GM21423 (cell line): ENCODE data around the gene ZSCAN9.

Source experiments
- ATAC-seq: cut with Tn5 transposase; IDR thresholded peaks from one replicate; pipeline ENCODE4 v1.9.1; 2021; ENCODE audit warnings: mild to moderate bottlenecking, moderate library complexity; ENCODE audit not compliant: unreplicated experiment

Gene ZSCAN9

GRCh38 chr6:28225056-28225834, at the start of gene ZSCAN9:
TSS of gene ZSCAN9 (plus strand) at chr6:28225275. CDS start at chr6:28227085, 1,810 bp downstream.
- ATAC-seq, result peak; percentile 87

GRCh38 chr6:28176373-28176772, 48.7 kb upstream of the ZSCAN9 start:
- no peak for ATAC-seq

DNA sequence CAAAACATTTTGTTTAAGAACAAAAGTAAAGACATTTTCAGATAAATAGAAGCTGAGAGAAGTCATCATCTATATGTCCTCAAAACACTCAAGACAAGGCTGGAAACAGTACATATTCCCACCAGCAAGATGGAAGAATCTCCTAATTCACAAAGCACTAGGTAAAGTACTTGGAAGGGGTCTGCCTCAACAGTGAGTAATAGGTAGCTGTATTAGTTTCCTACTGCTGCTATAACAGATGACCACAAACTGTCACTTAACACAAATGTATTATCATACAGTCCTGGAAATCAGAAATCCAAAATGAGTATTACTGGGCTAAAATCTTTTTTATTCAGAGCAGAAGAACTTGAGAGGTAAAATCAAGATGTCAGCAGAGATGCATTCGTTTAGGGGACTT, 42.8 kb upstream of the ZSCAN9 start:
- no peak for ATAC-seq

DNA sequence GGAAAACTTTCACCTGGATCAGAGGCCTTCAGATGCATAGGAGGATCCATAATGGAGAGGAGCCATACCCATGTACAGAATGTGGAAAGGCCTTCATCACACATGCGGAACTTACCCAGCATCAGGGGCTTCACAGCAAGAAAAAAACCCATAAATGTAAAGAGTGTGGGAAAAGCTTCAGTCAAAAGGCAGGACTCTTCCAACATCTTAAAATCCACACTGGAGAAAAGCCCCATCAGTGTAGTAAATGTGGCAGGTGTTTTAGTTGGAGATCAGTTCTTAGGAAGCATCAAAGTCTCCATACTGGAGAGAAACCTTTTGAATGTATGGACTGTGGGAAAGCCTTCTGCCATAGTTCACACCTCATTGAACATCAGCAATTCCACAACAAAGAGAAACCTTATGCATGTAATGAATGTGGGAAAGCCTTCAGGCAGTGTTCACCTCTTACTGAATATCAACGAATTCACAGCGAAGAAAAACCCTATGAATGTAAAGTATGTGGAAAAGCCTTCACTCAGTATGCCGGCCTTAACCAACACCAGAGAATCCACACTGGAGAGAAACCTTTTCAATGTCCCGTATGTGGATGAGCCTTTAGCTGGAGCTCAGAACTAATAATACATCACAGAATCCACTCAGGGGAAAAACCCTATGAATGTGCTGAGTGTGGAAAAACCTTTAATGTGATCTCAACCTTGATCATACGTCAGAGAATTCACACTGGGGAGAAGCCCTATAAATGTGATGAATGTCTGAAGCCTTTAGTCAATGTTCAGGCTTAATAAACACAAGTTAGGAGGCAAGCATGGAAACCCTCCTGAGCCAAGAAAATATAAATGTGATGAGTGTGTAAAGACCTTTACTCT, 36.7 kb upstream of the ZSCAN9 start:
- no peak for ATAC-seq

- ATAC-seq, result no peak
These were observed 25.1 kb upstream of the ZSCAN9 start for GRCh38 chr6:28200020-28200419.

DNA sequence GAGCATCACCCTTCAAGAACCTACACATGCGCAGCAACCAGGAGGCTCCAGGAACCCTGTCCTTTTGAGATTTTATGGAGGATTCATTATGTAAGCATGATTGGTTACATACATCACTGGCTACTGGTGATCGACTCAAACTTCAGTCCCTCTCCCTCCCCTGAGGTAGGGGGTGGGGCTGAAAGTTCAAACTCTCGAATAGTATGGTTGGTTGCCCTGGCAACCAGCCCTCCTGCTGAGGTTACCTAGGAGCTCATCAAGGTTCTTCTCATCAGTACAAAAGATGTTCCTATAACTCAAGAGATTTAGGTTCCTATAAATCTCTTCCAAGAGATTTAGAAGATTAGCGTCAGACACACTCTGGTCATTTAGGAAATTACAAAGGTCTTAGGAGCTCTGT, 21.9 kb upstream of the ZSCAN9 start:
- ATAC-seq, result no peak

DNA sequence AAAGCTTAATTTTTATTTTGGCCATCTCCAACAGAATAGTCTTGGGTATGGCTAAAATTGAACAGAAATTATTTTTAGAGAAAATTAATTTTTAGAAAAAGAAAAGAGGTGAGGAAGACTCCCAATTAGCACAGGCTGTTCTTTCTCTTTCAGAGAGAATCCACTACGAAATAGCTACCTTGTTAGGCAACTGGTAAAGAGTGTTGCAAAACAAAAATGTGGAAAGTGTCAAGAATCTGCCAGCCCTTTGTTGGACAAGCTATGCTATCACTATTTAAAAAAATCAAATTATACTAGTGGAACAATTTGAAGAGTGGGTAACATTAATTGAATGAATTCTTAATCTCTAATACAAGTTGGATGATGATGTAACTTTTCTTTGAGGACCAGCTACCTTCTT, 19.2 kb upstream of the ZSCAN9 start:
- ATAC-seq, result no peak

- ATAC-seq, result no peak
These were observed 18.5 kb upstream of the ZSCAN9 start for GRCh38 chr6:28206527-28206926.

GRCh38 chr6:28206928-28207509, 18.1 kb upstream of the ZSCAN9 start:
- ATAC-seq, result no peak

DNA sequence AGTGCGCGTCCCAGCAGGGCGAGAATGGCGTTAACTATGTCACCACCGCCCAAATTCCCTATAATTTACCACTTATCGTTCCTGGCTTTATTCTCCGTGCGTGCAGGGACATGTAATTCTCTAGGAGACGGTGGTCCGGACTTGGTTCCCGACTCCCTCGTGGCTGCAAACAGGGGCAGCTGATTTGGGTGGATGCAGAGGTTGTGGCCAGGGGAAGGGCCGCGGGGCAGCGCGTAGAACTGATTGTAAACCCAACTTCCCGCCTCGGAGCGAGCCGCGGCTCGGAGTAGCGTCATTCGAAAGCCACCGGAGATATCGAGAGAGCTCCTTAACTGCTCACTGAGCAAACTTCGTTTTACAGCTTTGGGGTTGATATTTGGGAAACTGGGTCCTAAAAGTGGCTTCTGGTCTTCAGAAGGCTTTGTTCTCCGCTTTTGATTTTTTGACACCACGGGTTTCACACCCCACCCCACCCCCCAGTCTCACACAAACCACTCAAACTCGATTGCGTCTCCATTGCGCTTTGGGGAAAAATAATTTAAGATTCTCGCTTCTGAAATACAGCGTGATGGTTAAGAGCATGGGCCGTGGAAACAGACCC, 17.5 kb upstream of the ZSCAN9 start:
- no peak for ATAC-seq

GRCh38 chr6:28208111-28208659, 16.9 kb upstream of the ZSCAN9 start:
- ATAC-seq, result no peak

GRCh38 chr6:28209753-28210535, 15.1 kb upstream of the ZSCAN9 start:
- no peak for ATAC-seq

- ATAC-seq, result no peak
These were observed 13.1 kb upstream of the ZSCAN9 start for GRCh38 chr6:28211840-28212509.

GRCh38 chr6:28212510-28213212, 12.4 kb upstream of the ZSCAN9 start:
- no peak for ATAC-seq

GRCh38 chr6:28213213-28213523, 11.9 kb upstream of the ZSCAN9 start:
- no peak for ATAC-seq

- ATAC-seq, result no peak
These were observed 9.7 kb upstream of the ZSCAN9 start for GRCh38 chr6:28215425-28215824.

DNA sequence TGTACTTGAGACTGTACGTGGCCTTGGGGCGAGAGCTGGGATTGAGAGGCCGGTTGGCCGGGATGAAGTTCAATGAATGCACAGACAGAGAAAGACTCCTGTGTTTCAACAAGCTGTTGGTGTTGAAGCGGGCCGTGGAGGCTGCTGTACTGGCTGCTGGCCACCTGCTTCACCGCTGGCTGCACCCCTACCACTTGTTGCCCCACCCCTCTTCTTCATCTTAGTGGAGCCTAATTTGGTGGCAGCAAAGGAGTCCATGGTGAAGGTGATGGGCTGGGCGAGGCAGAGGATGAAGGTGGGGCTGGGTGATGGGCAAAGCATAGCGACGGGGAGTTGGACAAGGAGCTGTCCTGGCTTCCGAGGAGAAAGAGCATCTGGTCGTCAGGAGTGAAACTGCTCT, 7.2 kb upstream of the ZSCAN9 start:
- no peak for ATAC-seq

- ATAC-seq, result peak; percentile 59
These were observed 6.5 kb upstream of the ZSCAN9 start for GRCh38 chr6:28218312-28219248.
